Coronary artery (tissue), 2 donors: Measurements from ENCODE around the gene OTOP2.

ENCODE experiments used
- DNase-seq: peaks from one replicate; pipeline ENCODE4 v3.0.0-alpha.2; 2017; ENCODE audit warnings: low spot score
- H3K27ac ChIP-seq, 2 donors: fragments of 200-600 bp; sonication (generic); one replicate each; pipeline ENCODE4 v1.5.1; 2016 to 2019
- H3K4me3 ChIP-seq: fragments of 200-600 bp; sonication (generic); 2 replicates; pipeline ENCODE4 v1.5.1; 2016; ENCODE audit warnings: mild to moderate bottlenecking, moderate library complexity
- CTCF ChIP-seq: fragments of 200-600 bp; sonication (generic); IDR thresholded peaks from one replicate; pipeline ENCODE4 v1.5.1; 2019; ENCODE audit warnings: antibody characterized with exemption

Gene OTOP2

DNA sequence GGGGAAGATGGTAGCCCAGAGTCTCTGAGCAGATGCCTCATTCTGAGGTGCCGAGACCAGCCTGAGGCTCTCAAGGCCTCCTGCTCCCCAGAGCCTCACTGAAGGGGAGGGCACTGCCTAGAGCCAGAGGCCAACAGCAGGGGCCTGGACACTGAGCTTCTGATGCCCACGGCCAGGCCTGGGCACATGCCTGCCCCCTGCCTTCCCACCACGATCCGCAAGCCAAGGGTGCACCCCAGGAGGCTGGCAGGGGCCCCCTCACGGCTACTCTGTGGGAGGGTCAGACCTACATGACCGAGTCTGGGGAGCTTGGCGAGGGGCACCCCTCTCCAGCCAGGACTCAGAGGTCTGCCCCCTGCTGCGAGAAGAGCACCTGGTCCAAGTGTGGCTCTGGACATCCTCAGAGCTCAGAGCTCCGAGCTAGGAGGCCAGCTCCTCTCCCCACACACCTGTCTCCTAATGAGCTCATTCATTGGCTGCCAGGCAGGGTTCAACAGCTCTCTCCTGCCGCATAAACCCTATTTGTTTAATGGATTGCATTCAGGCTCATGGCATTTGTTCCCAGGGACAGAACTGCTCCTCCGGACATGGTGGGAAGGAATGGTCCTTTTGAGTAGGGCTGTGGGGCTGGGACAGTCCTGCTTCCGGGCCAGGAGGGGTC, 25.5 kb downstream of the OTOP2 start:
- TF ChIP-seq CTCF: no peak
- no peak overlapping the region for H3K27ac ChIP-seq
- H3K4me3 ChIP-seq: no peak overlapping the region
- DNase-seq: no peak

- no peak overlapping the region for H3K27ac ChIP-seq
- H3K4me3 ChIP-seq: no peak overlapping the region
- no peak for DNase-seq
- no peak for TF ChIP-seq CTCF
Measured at GRCh38 chr17:74950207-74950606, 26.1 kb downstream of the OTOP2 start.

DNA sequence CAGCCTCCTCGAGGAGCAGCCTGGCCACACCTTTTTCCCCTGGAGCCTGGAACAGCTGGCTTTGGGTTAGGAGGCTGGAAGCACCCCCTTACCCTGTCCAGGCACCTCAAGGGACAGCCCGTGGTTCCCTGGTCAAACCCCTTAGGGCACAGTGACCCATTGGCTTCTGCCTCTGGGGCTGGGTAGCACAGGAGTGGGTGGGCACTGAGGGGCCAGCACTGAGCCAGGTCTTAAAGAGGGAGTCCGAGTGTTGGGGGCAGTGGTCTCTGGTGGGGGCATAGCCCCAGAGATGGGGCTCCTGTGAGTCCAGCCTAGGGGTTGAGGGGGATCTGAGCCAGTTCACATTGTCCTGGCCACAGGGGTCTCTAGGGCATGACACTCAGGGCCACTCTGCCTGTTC, 27.0 kb downstream of the OTOP2 start:
- no peak overlapping the region for H3K4me3 ChIP-seq
- TF ChIP-seq CTCF: no peak
- DNase-seq: no peak
- no peak overlapping the region for H3K27ac ChIP-seq

DNA sequence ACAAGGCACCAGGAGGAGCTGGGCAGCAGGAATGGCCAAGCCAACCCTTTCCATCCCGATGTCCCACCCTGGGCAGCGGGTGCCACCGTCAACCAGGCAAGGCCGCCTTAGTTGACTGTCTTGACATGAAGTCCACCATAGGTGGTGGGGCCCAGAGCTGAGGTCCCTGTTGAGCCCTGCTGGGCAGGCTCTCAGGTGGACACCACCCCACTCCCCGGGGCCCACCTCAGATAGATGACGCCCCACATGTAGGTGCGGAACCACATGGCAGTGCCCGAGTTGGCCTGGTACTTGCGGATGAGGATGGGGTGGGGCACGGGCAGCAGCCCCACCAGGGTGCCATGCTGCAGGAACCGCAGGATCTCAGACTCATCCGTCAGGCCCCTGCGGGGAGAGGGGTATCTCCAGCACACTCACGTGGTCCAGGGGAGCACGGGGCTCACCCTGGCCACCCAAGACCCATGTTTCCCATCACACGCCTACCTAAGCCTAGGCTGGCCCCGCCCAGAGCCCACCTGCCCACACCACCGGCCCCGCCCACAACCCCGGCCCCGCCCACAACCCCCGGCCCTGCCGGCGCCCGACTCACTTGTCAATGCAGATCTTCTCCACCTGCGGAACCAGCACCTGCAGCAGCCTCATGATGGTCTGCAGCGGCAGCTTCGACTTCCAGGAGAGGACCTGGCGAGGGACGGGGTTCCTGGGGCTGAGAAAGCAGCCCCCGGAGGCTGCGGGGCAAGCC, 27.8 kb downstream of the OTOP2 start:
- Histone ChIP-seq H3K27ac (no peak overlapping the region), H3K4me3 (no peak overlapping the region)
- no peak for DNase-seq
- TF ChIP-seq CTCF: no peak

DNA sequence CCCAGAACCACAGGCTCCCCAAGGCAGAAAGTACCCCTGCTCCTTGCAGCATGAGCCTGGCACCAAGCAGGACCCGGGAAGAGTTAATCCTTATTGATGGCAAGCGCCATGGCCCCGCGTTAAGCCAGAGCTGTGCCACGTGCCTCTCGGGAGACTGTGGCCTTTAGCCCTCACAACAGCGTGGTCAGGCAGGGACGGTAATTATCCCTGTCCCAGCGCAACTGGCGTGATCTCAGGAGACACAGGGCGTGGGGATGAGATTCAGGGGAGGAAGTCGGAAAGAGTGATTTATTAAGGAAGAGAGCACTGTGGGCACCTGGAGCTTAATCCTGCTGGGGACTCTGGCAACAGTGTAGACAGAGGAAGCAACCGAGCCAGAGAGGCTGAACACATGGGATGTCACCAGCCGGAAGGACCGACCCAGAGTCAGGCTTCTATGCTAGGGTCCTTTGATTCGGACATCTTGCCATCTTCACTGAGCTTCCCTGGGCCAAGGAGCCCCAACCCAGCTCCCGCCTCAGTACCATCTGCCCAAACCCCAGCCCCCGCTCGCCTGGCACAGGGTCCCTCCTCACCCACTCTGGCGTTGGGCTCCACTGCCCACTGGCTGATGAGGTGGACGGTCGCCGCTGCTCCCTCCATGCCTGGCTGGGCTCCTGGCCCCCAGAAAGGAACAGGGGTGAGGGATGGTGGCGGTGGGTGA, 28.5 kb downstream of the OTOP2 start:
- no peak overlapping the region for H3K27ac ChIP-seq
- no peak for DNase-seq
- TF ChIP-seq CTCF: no peak

GRCh38 chr17:74953134-74953687, 29.1 kb downstream of the OTOP2 start:
- Histone ChIP-seq H3K4me3 (no peak overlapping the region), H3K27ac (no peak overlapping the region)
- DNase-seq: no peak
- TF ChIP-seq CTCF: no peak

More for the DNA sequence above, 28.5 kb downstream of the OTOP2 start:
- no peak overlapping the region for H3K4me3 ChIP-seq
